Measurements from ENCODE around the gene PLCB2.

PLCB2 gene

GRCh38 chr15:40323953-40324937, 16.5 kb upstream of the PLCB2 start:
- peak; percentile 14 for DNase-seq

- peak; percentile 97 for DNase-seq
Measured at GRCh38 chr15:40323239-40323952, 15.7 kb upstream of the PLCB2 start, which contains the start of gene INAFM2. Gene INAFM2 (plus strand): TSS chr15:40323692. CDS start chr15:40324056, 364 bp downstream.

GRCh38 chr15:40322531-40323238, 14.9 kb upstream of the PLCB2 start:
- DNase-seq: peak; percentile 21

GRCh38 chr15:40320931-40321371, 13.2 kb upstream of the PLCB2 start:
- DNase-seq: peak; percentile 79

- DNase-seq: no peak
Measured at GRCh38 chr15:40320409-40320808, 12.7 kb upstream of the PLCB2 start.

GRCh38 chr15:40317580-40317979, 9.8 kb upstream of the PLCB2 start:
- no peak for DNase-seq

- DNase-seq: peak; percentile 30
Measured at GRCh38 chr15:40316931-40317330, 9.2 kb upstream of the PLCB2 start.

- no peak for DNase-seq
Measured at GRCh38 chr15:40314723-40315276, 7.1 kb upstream of the PLCB2 start.

- DNase-seq: peak; percentile 93
Measured at GRCh38 chr15:40313531-40314398, 6.0 kb upstream of the PLCB2 start.

GRCh38 chr15:40312370-40313158, 4.8 kb upstream of the PLCB2 start:
- DNase-seq: no peak

GRCh38 chr15:40310993-40311392, 3.3 kb upstream of the PLCB2 start:
- no peak for DNase-seq

- no peak for DNase-seq
Measured at GRCh38 chr15:40310001-40310959, 2.5 kb upstream of the PLCB2 start.

- DNase-seq: peak; percentile 45
Measured at GRCh38 chr15:40309344-40309862, 1.7 kb upstream of the PLCB2 start.

- no peak for DNase-seq
Measured at GRCh38 chr15:40306908-40307307, 827 bp downstream of the PLCB2 start.

GRCh38 chr15:40306371-40306770, 1.4 kb downstream of the PLCB2 start:
- no peak for DNase-seq

- DNase-seq: no peak
Measured at GRCh38 chr15:40305281-40305680, 2.5 kb downstream of the PLCB2 start.

GRCh38 chr15:40303576-40303975, 4.2 kb downstream of the PLCB2 start:
- DNase-seq: no peak

GRCh38 chr15:40302981-40303380, 4.8 kb downstream of the PLCB2 start:
- DNase-seq: no peak

GRCh38 chr15:40302288-40302886, 5.3 kb downstream of the PLCB2 start:
- no peak for DNase-seq

All from NCI-H2171 treated with DMSO at 0.1 percent for 48 hours (cell line).